Type B pancreatic cell (in vitro differentiated cells): ENCODE results near the gene HDAC8. TPM values are rescaled to one million over a fixed set of nuclear protein-coding genes. Genes with fewer than 3 reads are reported as not detected.

ENCODE experiments used
- DNase-seq: peaks from one replicate; pipeline ENCODE4 v3.0.0; 2021; ENCODE audit warnings: mixed read lengths; ENCODE audit not compliant: unreplicated experiment; ENCODE audit errors: extremely low spot score
- H3K27ac Mint-ChIP-seq: 2 replicates; pipeline ENCODE4 v1.8.0; 2021; ENCODE audit warnings: mild to moderate bottlenecking, mixed read lengths
- H3K27me3 Mint-ChIP-seq: 2 replicates; pipeline ENCODE4 v1.8.0; 2021; ENCODE audit warnings: mixed read lengths
- H3K36me3 Mint-ChIP-seq: 2 replicates; pipeline ENCODE4 v1.8.0; 2021; ENCODE audit warnings: mixed read lengths
- H3K4me1 Mint-ChIP-seq: one replicate; pipeline ENCODE4 v1.8.0; 2021; ENCODE audit warnings: mixed read lengths; ENCODE audit not compliant: unreplicated experiment
- H3K4me3 Mint-ChIP-seq: 2 replicates; pipeline ENCODE4 v1.8.0; 2021; ENCODE audit warnings: mild to moderate bottlenecking, mixed read lengths
- H3K9me3 Mint-ChIP-seq: 2 replicates; pipeline ENCODE4 v1.8.0; 2021; ENCODE audit warnings: mixed read lengths
- total RNA-seq: library from RNA; stranded (reverse); gene quantifications from 2 replicates; pipeline ENCODE4 v1.2.1, GENCODE V29; 2021; ENCODE audit warnings: low replicate concordance
- TF ChIP-seq, protein P1 (sequence below): fragments of 200-600 bp; sonication (generic); conservative IDR thresholded peaks from 2 replicates; pipeline ENCODE4 v1.5.0; 2021; ENCODE audit warnings: antibody characterized with exemption, mild to moderate bottlenecking

HDAC8 gene
- total RNA-seq, 1 donor from 2014 or later = 32.4 TPM

DNA sequence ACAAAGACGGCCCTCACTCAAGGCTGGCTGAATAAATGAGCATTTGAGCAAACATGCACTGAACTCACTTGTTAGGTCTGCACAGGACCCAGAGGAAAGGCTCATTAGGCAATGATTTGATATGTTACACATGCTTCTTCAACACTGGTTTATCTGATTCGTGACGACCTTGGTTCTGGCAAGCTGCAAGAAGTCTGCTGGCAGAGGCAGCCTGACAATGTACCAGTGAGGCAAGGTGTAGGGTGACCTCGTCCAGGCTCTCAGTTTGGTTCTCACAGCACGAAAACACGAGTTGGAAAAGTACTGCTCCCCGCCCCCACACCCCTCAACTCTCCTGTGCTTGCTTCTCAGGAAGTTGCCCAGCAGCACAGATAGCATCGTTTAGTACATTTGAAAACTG is 203.8 kb downstream of the HDAC8 start:
- DNase-seq = no peak
- Mint-ChIP-seq H3K9me3 (no peaks in the 10 kb centered on the region), H3K4me3 (no peak overlapping the region), H3K27ac (no peak overlapping the region), H3K4me1 (no peaks in the 10 kb centered on the region), H3K27me3 (no peaks in the 10 kb centered on the region), H3K36me3 (peaks cover 11% of the 10 kb centered on the region)
- TF ChIP-seq, protein P1, sequence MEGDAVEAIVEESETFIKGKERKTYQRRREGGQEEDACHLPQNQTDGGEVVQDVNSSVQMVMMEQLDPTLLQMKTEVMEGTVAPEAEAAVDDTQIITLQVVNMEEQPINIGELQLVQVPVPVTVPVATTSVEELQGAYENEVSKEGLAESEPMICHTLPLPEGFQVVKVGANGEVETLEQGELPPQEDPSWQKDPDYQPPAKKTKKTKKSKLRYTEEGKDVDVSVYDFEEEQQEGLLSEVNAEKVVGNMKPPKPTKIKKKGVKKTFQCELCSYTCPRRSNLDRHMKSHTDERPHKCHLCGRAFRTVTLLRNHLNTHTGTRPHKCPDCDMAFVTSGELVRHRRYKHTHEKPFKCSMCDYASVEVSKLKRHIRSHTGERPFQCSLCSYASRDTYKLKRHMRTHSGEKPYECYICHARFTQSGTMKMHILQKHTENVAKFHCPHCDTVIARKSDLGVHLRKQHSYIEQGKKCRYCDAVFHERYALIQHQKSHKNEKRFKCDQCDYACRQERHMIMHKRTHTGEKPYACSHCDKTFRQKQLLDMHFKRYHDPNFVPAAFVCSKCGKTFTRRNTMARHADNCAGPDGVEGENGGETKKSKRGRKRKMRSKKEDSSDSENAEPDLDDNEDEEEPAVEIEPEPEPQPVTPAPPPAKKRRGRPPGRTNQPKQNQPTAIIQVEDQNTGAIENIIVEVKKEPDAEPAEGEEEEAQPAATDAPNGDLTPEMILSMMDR = no peak

DNA sequence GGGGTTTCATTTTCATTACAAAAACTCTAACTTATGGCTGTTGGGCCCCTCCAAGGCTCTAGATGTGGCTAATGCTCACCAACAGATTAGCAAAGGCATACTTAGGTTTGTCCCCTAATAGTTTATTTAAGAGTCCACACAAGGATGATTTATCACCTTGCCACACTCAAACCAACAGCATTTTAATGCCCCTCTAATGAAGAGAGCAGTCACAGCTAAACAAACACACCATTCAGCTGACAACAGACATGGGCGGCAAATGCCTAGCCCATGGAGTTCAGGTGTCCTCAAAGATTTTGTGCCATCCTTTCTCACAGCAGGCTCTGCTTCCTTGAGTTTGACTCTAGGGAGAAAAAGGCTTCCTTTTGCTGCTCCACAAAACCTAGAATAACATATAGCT is 205.1 kb downstream of the HDAC8 start:
- DNase-seq = no peak
- Mint-ChIP-seq H3K4me3 (no peak overlapping the region), H3K27ac (no peak overlapping the region), H3K27me3 (no peaks in the 10 kb centered on the region), H3K36me3 (peaks cover 8% of the 10 kb centered on the region), H3K9me3 (no peaks in the 10 kb centered on the region), H3K4me1 (no peaks in the 10 kb centered on the region)
- TF ChIP-seq, protein P1 = no peak

DNA sequence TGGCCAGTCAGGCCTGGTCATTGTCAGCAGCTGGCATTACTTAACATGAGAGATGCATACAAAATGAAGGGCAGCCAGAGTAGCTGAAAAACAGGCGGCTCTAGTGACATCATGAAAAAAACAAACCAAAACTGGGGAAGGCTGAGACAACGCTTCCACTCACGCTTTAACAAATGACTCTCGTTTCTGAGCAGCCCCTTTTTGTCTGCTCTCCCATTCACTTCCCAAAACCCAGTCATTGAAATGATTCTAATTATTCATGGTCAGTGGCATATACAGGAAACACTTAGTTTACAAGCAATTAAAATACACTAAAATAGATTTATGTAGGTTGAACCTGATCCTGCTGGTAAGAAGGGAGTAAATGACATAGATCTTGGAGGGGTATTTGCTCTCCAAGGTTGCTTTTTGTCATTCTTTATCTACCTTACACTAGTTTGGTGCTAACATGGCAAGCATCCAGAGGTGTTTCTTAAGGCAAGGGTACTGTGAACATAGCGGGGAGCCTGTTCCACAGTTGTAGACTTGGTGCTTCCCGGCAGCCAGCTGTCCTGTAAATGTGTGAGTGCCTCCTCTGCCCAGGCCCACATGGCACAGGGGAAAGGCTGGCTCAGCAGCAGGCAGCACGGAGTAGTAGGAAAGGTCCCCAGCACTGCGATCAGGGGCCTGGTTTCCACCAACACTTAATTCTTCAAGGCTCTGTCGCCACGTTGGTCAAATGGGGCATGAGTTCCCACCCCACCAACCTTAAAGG is 205.8 kb downstream of the HDAC8 start:
- DNase-seq = no peak
- Mint-ChIP-seq H3K4me3 (no peak overlapping the region), H3K36me3 (peaks cover 8% of the 10 kb centered on the region), H3K9me3 (no peaks in the 10 kb centered on the region), H3K27ac (no peak overlapping the region), H3K27me3 (no peaks in the 10 kb centered on the region), H3K4me1 (no peaks in the 10 kb centered on the region)
- TF ChIP-seq, protein P1 = no peak

DNA sequence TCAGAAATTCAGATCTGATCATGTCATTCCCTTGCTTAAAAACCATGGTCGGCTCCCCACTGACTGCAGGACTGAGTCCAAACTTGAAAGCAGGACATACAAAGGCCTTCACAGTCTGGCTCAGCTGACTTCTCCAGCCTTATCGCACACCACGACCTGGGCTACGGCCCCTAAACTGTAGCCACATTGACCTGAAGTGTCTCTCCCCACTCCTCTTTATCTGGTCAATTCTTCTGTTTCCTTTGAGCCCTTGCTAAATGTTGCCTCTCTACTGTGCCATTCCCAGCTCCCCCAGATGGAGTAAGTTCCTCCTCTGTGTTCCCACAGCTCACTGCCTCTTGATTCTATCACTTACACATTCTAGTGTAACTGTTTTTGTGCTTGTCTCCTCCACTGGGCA is 206.5 kb downstream of the HDAC8 start:
- Mint-ChIP-seq H3K9me3 (no peaks in the 10 kb centered on the region), H3K27ac (no peak overlapping the region), H3K4me3 (no peak overlapping the region), H3K4me1 (no peaks in the 10 kb centered on the region), H3K27me3 (no peaks in the 10 kb centered on the region), H3K36me3 (peaks cover 8% of the 10 kb centered on the region)
- TF ChIP-seq, protein P1 = no peak
- DNase-seq = no peak

DNA sequence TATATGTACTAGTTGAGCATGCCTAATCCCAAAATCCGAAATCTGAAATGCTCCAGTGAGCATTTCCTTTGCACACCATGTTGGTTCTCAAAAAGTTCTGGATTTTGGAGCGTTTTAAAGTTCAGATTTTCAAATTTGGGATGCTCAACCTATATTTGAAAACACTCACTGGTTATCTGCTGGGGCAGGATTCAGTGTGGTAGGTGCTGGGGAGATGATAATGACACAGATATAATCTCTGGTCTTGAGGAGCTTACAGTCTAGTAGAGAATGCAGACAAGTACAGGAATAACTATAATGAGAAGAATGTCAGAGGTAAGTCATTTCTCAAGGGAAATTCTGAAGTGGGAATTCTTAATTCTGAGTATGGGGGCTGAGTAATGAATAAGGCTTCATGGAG is 207.5 kb downstream of the HDAC8 start:
- Mint-ChIP-seq H3K27ac (no peak overlapping the region), H3K9me3 (no peaks in the 10 kb centered on the region), H3K36me3 (peaks cover 8% of the 10 kb centered on the region), H3K4me3 (no peak overlapping the region), H3K4me1 (no peaks in the 10 kb centered on the region), H3K27me3 (no peaks in the 10 kb centered on the region)
- no peak for DNase-seq
- TF ChIP-seq, protein P1 = no peak

DNA sequence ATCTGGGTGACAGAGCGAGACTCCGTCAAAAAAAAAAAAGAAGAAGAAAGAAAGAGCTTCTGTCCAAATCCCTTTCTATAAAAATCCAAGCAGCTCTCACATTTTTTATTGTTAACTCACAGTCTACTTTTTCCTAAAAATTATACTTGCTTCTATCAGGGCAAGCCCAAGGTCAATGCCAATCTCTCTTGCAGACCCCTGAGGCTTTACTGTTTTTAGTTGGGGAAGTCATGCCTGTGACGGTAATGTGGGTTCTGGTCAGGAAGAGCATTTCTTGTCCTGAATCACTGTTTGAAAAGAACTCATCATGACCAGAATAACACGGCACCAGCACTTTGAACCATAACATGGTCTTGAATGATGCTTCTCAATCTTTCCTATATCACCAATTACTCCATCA is 212.3 kb downstream of the HDAC8 start:
- Mint-ChIP-seq H3K27me3 (no peaks in the 10 kb centered on the region), H3K27ac (no peak overlapping the region), H3K4me3 (no peak overlapping the region), H3K4me1 (no peaks in the 10 kb centered on the region), H3K36me3 (peaks cover 8% of the 10 kb centered on the region), H3K9me3 (peaks cover 5% of the 10 kb centered on the region)
- no peak for DNase-seq
- TF ChIP-seq, protein P1 = no peak
